ENCODE measurements around the gene FBH1. TPM values are rescaled to one million over a fixed set of nuclear protein-coding genes. Genes with fewer than 3 reads are reported as not detected.

Gene FBH1
- total and polyA plus RNA-seq, 2 experiments from 2014 or later: 62.5 to 90.8 TPM

- no peaks in the 10 kb centered on the region for H3K27me3 ChIP-seq (ENCODE audit: insufficient read depth)
- H3K4me2 ChIP-seq: no peak overlapping the region
- H4K20me1 ChIP-seq (replicated peaks; ENCODE audit: insufficient read depth): no peaks in the 10 kb centered on the region
- H3F3A ChIP-seq (replicated peaks; ENCODE audit: low read depth): no peaks in the 10 kb centered on the region
- no peak for DNase-seq (ENCODE audit: low spot score)
- Mint-ChIP-seq H3K27ac (no peak overlapping the region), H3K9me3 (no peaks in the 10 kb centered on the region), H3K27me3 (ENCODE audit: insufficient read depth, low read depth, poor library complexity) (peaks cover 7% of the 10 kb centered on the region), H3K4me3 (no peak overlapping the region), H3K36me3 (ENCODE audit: low read depth) (no peaks in the 10 kb centered on the region), H3K4me1 (no peaks in the 10 kb centered on the region)
- no peak for ATAC-seq
- no peaks in the 10 kb centered on the region for H3K4me1 ChIP-seq (ENCODE audit: insufficient read depth)
- H3K9me2 ChIP-seq (ENCODE audit: insufficient read depth): no peaks in the 10 kb centered on the region
- H3K27ac ChIP-seq (ENCODE audit: low read depth): no peak overlapping the region
- H2AFZ ChIP-seq: no peak overlapping the region
- TF ChIP-seq CREB1 (CRISPR knock-in tag; IDR thresholded peaks at IDR 0.05; ENCODE audit: low read depth): no peak
- TF ChIP-seq, protein P1, sequence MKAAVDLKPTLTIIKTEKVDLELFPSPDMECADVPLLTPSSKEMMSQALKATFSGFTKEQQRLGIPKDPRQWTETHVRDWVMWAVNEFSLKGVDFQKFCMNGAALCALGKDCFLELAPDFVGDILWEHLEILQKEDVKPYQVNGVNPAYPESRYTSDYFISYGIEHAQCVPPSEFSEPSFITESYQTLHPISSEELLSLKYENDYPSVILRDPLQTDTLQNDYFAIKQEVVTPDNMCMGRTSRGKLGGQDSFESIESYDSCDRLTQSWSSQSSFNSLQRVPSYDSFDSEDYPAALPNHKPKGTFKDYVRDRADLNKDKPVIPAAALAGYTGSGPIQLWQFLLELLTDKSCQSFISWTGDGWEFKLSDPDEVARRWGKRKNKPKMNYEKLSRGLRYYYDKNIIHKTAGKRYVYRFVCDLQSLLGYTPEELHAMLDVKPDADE (IDR thresholded peaks at IDR 0.05): no peak
- TF ChIP-seq, protein P2, sequence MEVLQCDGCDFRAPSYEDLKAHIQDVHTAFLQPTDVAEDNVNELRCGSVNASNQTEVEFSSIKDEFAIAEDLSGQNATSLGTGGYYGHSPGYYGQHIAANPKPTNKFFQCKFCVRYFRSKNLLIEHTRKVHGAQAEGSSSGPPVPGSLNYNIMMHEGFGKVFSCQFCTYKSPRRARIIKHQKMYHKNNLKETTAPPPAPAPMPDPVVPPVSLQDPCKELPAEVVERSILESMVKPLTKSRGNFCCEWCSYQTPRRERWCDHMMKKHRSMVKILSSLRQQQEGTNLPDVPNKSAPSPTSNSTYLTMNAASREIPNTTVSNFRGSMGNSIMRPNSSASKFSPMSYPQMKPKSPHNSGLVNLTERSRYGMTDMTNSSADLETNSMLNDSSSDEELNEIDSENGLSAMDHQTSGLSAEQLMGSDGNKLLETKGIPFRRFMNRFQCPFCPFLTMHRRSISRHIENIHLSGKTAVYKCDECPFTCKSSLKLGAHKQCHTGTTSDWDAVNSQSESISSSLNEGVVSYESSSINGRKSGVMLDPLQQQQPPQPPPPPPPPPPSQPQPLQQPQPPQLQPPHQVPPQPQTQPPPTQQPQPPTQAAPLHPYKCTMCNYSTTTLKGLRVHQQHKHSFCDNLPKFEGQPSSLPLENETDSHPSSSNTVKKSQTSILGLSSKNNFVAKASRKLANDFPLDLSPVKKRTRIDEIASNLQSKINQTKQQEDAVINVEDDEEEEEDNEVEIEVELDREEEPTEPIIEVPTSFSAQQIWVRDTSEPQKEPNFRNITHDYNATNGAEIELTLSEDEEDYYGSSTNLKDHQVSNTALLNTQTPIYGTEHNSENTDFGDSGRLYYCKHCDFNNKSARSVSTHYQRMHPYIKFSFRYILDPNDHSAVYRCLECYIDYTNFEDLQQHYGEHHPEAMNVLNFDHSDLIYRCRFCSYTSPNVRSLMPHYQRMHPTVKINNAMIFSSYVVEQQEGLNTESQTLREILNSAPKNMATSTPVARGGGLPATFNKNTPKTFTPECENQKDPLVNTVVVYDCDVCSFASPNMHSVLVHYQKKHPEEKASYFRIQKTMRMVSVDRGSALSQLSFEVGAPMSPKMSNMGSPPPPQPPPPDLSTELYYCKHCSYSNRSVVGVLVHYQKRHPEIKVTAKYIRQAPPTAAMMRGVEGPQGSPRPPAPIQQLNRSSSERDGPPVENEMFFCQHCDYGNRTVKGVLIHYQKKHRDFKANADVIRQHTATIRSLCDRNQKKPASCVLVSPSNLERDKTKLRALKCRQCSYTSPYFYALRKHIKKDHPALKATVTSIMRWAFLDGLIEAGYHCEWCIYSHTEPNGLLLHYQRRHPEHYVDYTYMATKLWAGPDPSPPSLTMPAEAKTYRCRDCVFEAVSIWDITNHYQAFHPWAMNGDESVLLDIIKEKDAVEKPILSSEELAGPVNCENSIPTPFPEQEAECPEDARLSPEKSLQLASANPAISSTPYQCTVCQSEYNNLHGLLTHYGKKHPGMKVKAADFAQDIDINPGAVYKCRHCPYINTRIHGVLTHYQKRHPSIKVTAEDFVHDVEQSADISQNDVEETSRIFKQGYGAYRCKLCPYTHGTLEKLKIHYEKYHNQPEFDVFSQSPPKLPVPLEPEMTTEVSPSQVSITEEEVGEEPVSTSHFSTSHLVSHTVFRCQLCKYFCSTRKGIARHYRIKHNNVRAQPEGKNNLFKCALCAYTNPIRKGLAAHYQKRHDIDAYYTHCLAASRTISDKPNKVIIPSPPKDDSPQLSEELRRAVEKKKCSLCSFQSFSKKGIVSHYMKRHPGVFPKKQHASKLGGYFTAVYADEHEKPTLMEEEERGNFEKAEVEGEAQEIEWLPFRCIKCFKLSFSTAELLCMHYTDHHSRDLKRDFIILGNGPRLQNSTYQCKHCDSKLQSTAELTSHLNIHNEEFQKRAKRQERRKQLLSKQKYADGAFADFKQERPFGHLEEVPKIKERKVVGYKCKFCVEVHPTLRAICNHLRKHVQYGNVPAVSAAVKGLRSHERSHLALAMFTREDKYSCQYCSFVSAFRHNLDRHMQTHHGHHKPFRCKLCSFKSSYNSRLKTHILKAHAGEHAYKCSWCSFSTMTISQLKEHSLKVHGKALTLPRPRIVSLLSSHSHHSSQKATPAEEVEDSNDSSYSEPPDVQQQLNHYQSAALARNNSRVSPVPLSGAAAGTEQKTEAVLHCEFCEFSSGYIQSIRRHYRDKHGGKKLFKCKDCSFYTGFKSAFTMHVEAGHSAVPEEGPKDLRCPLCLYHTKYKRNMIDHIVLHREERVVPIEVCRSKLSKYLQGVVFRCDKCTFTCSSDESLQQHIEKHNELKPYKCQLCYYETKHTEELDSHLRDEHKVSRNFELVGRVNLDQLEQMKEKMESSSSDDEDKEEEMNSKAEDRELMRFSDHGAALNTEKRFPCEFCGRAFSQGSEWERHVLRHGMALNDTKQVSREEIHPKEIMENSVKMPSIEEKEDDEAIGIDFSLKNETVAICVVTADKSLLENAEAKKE (CRISPR knock-in tag; IDR thresholded peaks at IDR 0.05): no peak
- no peak for TF ChIP-seq EZH2phosphoT487 (IDR thresholded peaks at IDR 0.05; ENCODE audit: unreplicated experiment)
- TF ChIP-seq, protein P3, sequence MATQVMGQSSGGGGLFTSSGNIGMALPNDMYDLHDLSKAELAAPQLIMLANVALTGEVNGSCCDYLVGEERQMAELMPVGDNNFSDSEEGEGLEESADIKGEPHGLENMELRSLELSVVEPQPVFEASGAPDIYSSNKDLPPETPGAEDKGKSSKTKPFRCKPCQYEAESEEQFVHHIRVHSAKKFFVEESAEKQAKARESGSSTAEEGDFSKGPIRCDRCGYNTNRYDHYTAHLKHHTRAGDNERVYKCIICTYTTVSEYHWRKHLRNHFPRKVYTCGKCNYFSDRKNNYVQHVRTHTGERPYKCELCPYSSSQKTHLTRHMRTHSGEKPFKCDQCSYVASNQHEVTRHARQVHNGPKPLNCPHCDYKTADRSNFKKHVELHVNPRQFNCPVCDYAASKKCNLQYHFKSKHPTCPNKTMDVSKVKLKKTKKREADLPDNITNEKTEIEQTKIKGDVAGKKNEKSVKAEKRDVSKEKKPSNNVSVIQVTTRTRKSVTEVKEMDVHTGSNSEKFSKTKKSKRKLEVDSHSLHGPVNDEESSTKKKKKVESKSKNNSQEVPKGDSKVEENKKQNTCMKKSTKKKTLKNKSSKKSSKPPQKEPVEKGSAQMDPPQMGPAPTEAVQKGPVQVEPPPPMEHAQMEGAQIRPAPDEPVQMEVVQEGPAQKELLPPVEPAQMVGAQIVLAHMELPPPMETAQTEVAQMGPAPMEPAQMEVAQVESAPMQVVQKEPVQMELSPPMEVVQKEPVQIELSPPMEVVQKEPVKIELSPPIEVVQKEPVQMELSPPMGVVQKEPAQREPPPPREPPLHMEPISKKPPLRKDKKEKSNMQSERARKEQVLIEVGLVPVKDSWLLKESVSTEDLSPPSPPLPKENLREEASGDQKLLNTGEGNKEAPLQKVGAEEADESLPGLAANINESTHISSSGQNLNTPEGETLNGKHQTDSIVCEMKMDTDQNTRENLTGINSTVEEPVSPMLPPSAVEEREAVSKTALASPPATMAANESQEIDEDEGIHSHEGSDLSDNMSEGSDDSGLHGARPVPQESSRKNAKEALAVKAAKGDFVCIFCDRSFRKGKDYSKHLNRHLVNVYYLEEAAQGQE (IDR thresholded peaks at IDR 0.05; ENCODE audit: unreplicated experiment): no peak
- no peak for TF ChIP-seq NANOG (IDR thresholded peaks at IDR 0.05; ENCODE audit: borderline replicate concordance)
- no peak for TF ChIP-seq POLR2AphosphoS5 (IDR thresholded peaks at IDR 0.05; ENCODE audit: low read depth)
- no peak for TF ChIP-seq ZNF331 (CRISPR knock-in tag; IDR thresholded peaks at IDR 0.05; ENCODE audit: low read depth)
- TF ChIP-seq ZNF114 (CRISPR knock-in tag; IDR thresholded peaks at IDR 0.05): no peak
- no peak for TF ChIP-seq EZH2 (IDR thresholded peaks at IDR 0.05; ENCODE audit: low read depth, unreplicated experiment)
- TF ChIP-seq JUNB (IDR thresholded peaks at IDR 0.05; ENCODE audit: unreplicated experiment): no peak
- TF ChIP-seq STAT1 (IDR thresholded peaks at IDR 0.05; ENCODE audit: unreplicated experiment): no peak
- TF ChIP-seq, protein P4, sequence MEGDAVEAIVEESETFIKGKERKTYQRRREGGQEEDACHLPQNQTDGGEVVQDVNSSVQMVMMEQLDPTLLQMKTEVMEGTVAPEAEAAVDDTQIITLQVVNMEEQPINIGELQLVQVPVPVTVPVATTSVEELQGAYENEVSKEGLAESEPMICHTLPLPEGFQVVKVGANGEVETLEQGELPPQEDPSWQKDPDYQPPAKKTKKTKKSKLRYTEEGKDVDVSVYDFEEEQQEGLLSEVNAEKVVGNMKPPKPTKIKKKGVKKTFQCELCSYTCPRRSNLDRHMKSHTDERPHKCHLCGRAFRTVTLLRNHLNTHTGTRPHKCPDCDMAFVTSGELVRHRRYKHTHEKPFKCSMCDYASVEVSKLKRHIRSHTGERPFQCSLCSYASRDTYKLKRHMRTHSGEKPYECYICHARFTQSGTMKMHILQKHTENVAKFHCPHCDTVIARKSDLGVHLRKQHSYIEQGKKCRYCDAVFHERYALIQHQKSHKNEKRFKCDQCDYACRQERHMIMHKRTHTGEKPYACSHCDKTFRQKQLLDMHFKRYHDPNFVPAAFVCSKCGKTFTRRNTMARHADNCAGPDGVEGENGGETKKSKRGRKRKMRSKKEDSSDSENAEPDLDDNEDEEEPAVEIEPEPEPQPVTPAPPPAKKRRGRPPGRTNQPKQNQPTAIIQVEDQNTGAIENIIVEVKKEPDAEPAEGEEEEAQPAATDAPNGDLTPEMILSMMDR (conservative IDR thresholded peaks at IDR 0.05; ENCODE audit: low read depth in 2 of 2): no peak
- H3K4me3 ChIP-seq: no peak overlapping the region
- H3K36me3 ChIP-seq (ENCODE audit: insufficient read depth): no peaks in the 10 kb centered on the region
- H3K79me2 ChIP-seq (replicated peaks; ENCODE audit: insufficient read depth): no peaks in the 10 kb centered on the region
Observed at GRCh38 chr10:5968681-5969453, 78.8 kb downstream of the FBH1 start.
